GM19025 (cell line): ENCODE data around the gene LRCOL1.

Experiments
- ATAC-seq: cut with Tn5 transposase; IDR thresholded peaks from one replicate; pipeline ENCODE4 v1.9.1; 2021; ENCODE audit warnings: mild to moderate bottlenecking, low read depth, moderate library complexity; ENCODE audit not compliant: unreplicated experiment

The LRCOL1 gene

GRCh38 chr12:132637811-132638210 is 27.4 kb upstream of the LRCOL1 start:
- ATAC-seq, result no peak

DNA sequence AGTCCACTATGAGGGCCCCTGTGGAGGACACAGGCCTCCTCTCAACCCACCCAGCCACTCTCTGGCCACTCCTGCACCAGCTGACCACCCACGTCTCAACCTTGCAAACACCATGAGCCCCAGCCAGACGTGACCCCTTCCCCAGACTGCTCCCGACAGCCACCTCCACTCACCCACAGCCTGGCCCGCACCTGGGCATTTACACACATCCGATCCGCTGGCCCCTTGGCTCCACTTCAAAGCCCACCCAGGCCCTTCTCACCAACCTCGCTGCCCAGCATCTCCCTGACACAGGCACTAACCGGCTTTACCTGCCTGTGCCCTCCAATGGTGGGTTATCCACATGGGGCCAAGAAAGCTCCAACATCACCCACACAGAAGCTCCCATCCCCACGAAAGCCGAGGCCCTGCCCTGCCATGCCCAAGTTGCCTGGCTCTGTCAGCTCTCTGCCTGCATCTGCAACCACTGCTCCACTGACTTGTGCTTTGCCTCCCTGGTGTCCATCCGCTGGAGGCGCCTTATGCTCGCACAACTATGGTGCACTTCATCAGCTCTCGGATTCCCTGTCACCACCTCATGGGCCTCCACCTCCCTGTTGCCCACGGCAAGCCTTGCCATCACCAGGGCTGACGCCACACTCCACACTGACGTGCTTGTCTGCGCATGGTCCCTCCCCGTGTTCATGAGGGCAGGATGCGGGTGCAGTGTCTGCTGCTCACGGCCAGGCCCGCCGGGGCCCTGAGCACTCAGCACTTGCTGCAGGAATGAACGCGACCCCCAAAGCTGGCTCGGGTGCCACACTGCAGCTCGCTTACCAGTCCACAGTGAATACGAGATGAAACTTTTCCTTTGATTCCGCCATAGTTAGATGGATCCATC is 24.9 kb upstream of the LRCOL1 start:
- ATAC-seq, result no peak

DNA sequence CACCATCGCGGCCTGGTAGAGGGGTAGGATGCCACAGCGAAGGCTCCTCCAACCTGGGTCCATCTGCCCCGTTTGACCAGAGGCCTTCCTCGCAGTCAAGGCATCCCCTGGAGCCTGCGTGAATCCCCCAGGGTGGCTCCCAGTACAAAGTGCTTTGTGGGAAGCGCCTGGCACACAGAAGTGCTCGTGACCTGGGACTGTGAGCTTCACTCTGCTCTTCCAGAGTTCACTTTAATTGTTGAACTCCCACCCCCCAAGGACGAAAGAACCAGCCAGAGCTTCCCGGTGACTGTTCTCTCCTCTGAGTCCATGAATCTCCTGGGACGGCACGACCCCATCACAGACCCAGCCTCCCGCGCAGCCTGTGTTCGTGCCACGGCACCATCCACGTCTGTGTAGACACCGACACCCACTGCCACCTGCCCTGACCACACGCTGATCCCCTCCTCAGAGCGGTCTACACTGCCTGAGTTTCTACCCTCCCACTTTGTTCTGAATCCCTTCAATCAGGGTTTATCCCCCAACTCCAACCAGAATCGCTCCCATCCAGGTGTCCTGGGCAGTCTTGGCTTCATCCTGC is 24.1 kb upstream of the LRCOL1 start:
- ATAC-seq, result no peak

DNA sequence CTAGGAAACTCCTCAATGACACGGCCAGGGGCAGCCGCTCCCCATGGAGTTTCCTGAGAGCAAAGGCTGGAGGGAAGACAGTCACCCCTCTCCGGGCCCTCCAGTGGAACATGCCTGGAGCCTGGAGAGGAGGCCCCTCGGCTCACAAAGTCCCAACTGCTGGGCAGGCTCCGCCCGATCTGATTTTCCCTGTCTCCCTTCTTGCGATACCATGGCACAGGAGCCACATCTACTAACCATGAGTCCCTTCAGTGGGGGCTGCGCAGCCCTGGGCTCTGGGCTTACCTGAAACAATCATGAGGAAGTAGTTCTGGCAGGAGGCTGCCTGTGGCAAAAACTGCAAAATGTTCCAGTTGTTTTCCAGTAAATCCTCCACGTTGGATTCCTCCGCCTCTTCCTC is 23.5 kb upstream of the LRCOL1 start:
- ATAC-seq, result no peak

DNA sequence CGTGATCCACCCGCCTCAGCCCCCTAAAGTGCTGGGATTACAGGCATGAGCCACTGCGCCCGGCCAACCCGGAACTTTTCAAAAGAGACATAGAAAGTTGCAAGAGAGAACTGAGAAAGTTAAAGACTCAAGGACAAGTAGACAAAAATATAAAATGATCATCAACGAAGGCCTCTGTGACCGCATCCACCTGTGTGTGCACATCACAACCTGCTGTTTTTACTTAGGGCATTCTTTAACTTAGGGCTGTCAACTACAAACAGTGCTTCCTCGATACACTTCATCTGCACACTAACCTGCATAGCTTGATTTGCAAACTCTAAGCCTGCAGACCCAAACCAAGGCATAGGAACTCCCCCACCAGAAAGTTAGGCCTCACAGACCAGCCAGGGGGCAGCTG is 23.0 kb upstream of the LRCOL1 start:
- no peak for ATAC-seq

- ATAC-seq, result no peak
Observed at GRCh38 chr12:132632521-132633228, 22.3 kb upstream of the LRCOL1 start.

- no peak for ATAC-seq
Observed at GRCh38 chr12:132631666-132632065, 21.3 kb upstream of the LRCOL1 start.

DNA sequence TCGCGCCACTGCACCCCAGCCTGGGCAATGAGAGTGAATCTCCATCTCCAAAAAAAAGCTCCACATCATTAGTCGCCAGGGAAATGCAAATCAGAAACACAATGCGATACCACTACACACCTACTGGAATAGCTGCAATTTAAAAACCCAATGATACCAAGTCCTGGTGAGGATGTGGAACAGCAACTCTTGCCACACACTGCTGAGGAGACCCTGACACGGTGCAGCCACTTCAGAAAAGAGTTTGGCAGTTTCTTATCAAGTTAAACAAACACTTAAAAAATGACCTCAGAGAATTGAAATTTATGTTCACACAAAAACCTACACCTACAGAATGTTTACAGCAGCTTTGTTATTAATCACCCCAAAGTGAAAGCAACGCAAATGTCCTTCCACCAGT is 20.3 kb upstream of the LRCOL1 start:
- no peak for ATAC-seq

GRCh38 chr12:132629330-132629729 is 18.9 kb upstream of the LRCOL1 start:
- no peak for ATAC-seq

DNA sequence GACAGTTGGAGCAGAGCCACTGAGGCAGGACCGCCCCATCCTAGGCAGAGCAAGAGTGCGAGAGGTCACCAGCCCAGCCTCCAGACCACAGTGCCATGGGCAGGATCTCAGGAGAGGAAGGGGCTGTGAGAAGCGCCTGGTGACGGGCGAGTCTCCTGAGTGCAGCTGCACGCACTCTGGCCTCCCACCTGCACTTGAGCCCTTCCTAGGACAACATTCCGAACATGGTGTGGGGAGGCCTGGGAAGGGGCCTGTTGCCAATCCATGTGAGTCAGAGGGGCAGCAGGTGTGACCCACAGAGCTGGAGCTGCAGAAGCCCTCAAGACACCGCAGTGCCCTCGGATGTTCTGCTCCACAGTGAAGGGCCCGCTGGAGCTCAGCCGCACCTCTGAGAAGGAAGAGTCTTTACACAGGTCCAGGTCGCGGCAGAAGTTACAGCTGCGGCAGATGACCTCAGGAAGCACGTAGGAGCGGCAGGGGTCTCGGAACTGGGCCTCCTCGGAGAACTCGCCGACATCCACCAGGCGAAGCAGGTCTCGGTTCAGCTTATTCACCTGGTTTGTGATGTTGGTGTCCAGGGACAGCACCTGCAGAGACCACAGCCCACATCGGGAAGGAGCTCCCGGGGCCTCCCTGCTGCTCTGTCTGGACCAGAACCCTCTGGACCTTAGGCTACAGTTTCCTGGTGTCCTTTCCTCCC is 15.5 kb upstream of the LRCOL1 start:
- ATAC-seq, result no peak

DNA sequence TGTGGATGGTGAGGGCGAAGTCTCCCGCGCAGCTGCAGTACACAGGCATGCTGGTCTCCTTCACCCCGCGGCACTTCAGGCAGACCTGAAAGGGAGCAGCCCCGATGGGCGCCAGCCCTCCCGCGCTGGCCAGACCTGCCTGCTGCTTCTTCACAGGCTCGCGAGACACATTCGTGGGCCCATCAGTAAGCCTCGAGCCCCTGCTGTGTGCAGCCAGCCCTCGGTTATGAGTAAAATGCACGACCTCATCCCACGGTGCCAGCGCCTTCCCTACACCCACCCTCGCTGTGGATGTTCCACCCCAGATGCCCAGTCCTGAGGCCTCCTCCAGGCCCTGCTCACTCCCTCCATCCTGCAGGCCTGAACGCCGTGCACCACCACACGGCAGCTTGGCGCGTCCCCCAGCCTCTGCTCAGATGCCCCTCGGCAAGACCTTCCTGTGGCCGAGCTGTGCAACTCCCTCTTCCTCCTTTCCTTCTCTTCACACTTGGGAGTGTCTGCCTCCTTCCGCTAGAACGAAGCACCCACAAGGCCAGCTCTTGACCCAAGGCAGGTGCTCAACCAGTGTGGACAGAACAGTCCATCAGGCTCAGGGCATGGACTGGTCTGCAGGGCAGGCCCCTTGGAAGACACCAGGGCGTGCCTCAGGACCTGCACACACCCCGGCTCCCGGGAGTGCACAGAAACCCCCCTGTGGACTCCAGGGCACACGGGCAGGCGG is 14.7 kb upstream of the LRCOL1 start:
- no peak for ATAC-seq

DNA sequence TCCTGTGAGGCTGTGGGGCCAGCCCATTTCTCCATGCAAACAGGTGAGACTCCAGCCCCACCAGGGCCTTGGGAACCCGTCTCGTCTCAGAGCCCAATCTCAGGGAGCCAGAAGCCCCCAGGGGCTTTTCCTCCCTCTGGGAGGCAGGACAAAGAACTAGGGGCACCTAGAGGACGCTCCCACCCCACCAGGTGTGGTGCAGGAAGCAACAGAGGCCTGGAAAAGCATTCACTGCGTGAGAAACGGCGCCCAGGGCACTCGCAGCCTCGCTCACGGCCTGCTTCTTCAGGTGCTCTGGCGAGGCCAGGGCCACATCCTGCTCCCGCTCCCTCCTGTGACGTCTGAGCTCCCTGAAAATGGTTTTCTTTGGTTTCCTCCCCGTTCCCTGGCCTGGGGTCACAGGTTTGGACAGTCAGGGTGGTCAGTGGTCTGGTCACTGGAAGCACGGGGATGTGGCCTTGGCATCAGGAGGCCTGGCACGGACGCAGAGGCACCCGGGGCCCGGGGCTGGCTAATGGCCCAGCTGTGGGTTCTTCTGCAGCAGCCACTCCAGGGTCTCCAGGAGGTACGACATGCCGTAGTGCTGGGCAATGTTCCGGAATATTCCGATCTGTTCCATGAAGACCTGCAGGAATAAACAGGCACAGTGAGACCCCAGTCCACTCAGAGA is 13.9 kb upstream of the LRCOL1 start:
- no peak for ATAC-seq

GRCh38 chr12:132623072-132623869 is 12.9 kb upstream of the LRCOL1 start:
- no peak for ATAC-seq

GRCh38 chr12:132622437-132623071 is 12.2 kb upstream of the LRCOL1 start:
- ATAC-seq, result no peak

- no peak for ATAC-seq
Observed at GRCh38 chr12:132621657-132622435, 11.5 kb upstream of the LRCOL1 start.

GRCh38 chr12:132620899-132621656 is 10.7 kb upstream of the LRCOL1 start:
- ATAC-seq, result no peak
